ENCODE measurements around the gene EYA2. TPM values are rescaled to one million over a fixed set of nuclear protein-coding genes. Genes with fewer than 3 reads are reported as not detected.
"Not testable (repeated sequence)": the region's sequence is repeated elsewhere in the genome, so short reads cannot be mapped to it uniquely, and the experiment has no call there.

The EYA2 gene
- total RNA-seq, 1 donor from 2014 or later = not detected

DNA sequence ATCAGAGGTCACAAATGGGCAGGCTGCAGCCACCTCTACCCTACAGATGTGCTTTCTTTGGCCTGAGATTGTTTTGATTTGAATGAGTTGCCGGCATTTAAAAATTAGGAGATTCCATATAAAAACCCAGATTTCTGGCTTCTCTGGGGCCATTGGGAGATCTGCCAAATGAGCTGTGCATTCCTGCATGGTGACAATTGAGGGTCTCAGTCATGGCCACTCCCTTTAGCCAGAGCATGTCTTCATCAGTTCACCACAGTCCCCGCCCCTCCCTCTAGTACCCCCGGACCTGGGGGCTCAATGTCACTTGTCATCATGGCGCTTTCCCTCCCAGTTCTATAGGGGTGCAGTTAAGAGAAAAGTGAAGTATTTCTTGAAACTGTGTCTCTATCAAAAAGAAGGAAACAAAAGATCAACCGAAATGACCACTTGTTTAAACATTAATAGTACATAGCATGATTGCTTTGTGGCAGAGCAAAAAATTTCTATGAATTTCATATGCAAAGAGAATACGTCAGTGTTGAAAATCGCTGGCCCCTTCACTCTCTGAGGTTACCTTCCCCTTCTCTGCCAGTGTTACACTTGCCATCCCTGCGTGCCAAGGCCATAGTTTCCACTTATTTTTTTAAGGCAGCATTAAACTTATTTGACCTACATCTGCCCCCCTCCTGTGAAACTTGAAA is 21.1 kb downstream of the EYA2 start:
- no peak for DNase-seq (ENCODE audit: low read depth)
- TF ChIP-seq, protein P1, sequence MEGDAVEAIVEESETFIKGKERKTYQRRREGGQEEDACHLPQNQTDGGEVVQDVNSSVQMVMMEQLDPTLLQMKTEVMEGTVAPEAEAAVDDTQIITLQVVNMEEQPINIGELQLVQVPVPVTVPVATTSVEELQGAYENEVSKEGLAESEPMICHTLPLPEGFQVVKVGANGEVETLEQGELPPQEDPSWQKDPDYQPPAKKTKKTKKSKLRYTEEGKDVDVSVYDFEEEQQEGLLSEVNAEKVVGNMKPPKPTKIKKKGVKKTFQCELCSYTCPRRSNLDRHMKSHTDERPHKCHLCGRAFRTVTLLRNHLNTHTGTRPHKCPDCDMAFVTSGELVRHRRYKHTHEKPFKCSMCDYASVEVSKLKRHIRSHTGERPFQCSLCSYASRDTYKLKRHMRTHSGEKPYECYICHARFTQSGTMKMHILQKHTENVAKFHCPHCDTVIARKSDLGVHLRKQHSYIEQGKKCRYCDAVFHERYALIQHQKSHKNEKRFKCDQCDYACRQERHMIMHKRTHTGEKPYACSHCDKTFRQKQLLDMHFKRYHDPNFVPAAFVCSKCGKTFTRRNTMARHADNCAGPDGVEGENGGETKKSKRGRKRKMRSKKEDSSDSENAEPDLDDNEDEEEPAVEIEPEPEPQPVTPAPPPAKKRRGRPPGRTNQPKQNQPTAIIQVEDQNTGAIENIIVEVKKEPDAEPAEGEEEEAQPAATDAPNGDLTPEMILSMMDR (IDR thresholded peaks at IDR 0.05; ENCODE audit: insufficient read depth, low read length, poor library complexity, severe bottlenecking) = no peak
- no peaks in the 10 kb centered on the region for H3K27me3 ChIP-seq (ENCODE audit: control insufficient read depth, insufficient read depth, low read length)
- H3K4me3 ChIP-seq (ENCODE audit: low read depth, low read length) = no peak overlapping the region
- H3K36me3 ChIP-seq (ENCODE audit: control insufficient read depth, insufficient read depth, low read length) = no peaks in the 10 kb centered on the region

DNA sequence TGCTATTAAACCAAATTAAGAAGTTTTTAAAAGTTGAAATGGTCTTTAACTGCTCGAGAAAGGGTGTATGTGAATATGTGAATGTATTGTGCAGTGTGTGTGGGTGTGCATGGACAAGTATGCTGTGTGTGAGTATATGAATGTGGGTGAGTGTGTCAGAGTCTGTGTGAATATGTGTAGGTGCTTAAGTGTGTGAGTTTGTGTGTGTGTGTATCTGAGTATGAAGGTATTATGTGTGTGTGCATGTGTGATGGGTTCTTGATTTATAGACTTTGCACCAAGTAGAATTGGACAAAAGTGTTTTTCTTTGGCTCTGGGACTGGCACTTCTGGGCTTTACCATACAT is 21.6 kb downstream of the EYA2 start:
- TF ChIP-seq, protein P1 (IDR thresholded peaks at IDR 0.05; ENCODE audit: insufficient read depth, low read length, poor library complexity, severe bottlenecking) = no peak
- Histone ChIP-seq H3K4me3 (ENCODE audit: low read depth, low read length) (no peak overlapping the region), H3K27me3 (ENCODE audit: control insufficient read depth, insufficient read depth, low read length) (no peaks in the 10 kb centered on the region), H3K36me3 (ENCODE audit: control insufficient read depth, insufficient read depth, low read length) (no peaks in the 10 kb centered on the region)
- no peak for DNase-seq (ENCODE audit: low read depth)

DNA sequence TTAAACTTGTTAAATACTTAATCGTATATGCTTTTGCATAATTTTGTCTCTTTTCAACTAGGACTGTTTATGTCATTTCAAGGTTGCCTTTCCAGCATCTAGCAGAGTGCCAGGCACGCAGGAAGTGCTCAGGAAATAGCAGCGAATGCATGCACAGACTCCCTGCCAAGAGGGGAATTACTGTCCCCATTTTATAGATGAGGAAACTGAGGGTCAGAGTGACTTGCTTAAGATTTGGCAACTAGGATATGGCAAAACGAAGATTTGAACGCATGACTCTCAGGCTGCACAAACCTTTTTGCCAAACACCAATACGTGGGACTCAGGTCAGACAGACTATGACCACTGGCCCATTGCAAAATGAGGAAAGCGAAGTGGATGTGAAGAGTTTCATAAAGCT is 22.5 kb downstream of the EYA2 start:
- Histone ChIP-seq H3K27me3 (ENCODE audit: control insufficient read depth, insufficient read depth, low read length) (no peaks in the 10 kb centered on the region), H3K4me3 (ENCODE audit: low read depth, low read length) (no peak overlapping the region), H3K36me3 (ENCODE audit: control insufficient read depth, insufficient read depth, low read length) (no peaks in the 10 kb centered on the region)
- TF ChIP-seq, protein P1 (IDR thresholded peaks at IDR 0.05; ENCODE audit: insufficient read depth, low read length, poor library complexity, severe bottlenecking) = no peak
- DNase-seq (ENCODE audit: low read depth) = no peak

- Histone ChIP-seq H3K27me3 (ENCODE audit: control insufficient read depth, insufficient read depth, low read length) (no peaks in the 10 kb centered on the region), H3K36me3 (ENCODE audit: control insufficient read depth, insufficient read depth, low read length) (no peaks in the 10 kb centered on the region), H3K4me3 (ENCODE audit: low read depth, low read length) (no peak overlapping the region)
- TF ChIP-seq, protein P1 (IDR thresholded peaks at IDR 0.05; ENCODE audit: insufficient read depth, low read length, poor library complexity, severe bottlenecking) = no peak
- DNase-seq (ENCODE audit: low read depth) = no peak
Observed at GRCh38 chr20:46920114-46920513, 25.5 kb downstream of the EYA2 start.

- not testable (repeated sequence) for H3K36me3 ChIP-seq (ENCODE audit: control insufficient read depth, insufficient read depth, low read length); H3K27me3 ChIP-seq (ENCODE audit: control insufficient read depth, insufficient read depth, low read length); DNase-seq (ENCODE audit: low read depth); H3K4me3 ChIP-seq (ENCODE audit: low read depth, low read length)
Observed at GRCh38 chr20:46922841-46923240, 28.2 kb downstream of the EYA2 start.

- TF ChIP-seq, protein P1 (IDR thresholded peaks at IDR 0.05; ENCODE audit: insufficient read depth, low read length, poor library complexity, severe bottlenecking) = no peak
- no peaks in the 10 kb centered on the region for H3K36me3 ChIP-seq (ENCODE audit: control insufficient read depth, insufficient read depth, low read length)
- H3K27me3 ChIP-seq (ENCODE audit: control insufficient read depth, insufficient read depth, low read length) = peaks cover under 1% of the 10 kb centered on the region
- H3K4me3 ChIP-seq (ENCODE audit: low read depth, low read length) = no peak overlapping the region
- DNase-seq (ENCODE audit: low read depth) = no peak
Observed at GRCh38 chr20:46923550-46923949, 28.9 kb downstream of the EYA2 start.

Measured in kidney epithelial cell (primary cell).